ENCODE data around the gene HTT. TPM values are rescaled to one million over a fixed set of nuclear protein-coding genes. Genes with fewer than 3 reads are reported as not detected.

The HTT gene
- polyA plus RNA-seq, 1 donor from 2014 or later = 11.5 TPM

DNA sequence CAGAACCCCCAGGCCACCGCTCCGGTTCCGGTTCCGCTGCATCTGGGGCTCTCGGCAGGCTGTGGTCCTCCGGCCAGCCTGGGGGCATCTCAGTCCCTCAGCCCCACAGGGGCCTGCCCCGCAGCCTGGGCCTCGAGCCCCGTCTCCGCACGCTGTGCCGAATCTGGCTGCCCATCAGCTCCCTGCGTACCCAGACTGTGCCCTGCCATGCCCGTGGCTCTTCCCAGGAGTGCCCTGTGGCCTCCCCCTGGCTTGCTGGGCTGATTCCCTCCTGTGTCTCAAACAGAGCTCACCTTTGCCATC, 173.6 kb downstream of the HTT start:
- H3K27ac ChIP-seq (ENCODE audit: low read length) = peak overlapping the region; percentile 96
- peaks cover 5% of the 10 kb centered on the region for H3F3A ChIP-seq (ENCODE audit: insufficient read depth, low read length, poor library complexity, severe bottlenecking)
- no peaks in the 10 kb centered on the region for H3K9me3 ChIP-seq (ENCODE audit: low read length)
- no peaks in the 10 kb centered on the region for H3K9me2 ChIP-seq (ENCODE audit: insufficient read depth, low read length)
- H4K20me1 ChIP-seq (ENCODE audit: insufficient read depth) = no peaks in the 10 kb centered on the region
- TF ChIP-seq TAF1 (IDR thresholded peaks at IDR 0.05; ENCODE audit: low read depth) (no peak), POLR2AphosphoS5 (IDR thresholded peaks at IDR 0.05) (no peak)
- TF ChIP-seq, protein P1, sequence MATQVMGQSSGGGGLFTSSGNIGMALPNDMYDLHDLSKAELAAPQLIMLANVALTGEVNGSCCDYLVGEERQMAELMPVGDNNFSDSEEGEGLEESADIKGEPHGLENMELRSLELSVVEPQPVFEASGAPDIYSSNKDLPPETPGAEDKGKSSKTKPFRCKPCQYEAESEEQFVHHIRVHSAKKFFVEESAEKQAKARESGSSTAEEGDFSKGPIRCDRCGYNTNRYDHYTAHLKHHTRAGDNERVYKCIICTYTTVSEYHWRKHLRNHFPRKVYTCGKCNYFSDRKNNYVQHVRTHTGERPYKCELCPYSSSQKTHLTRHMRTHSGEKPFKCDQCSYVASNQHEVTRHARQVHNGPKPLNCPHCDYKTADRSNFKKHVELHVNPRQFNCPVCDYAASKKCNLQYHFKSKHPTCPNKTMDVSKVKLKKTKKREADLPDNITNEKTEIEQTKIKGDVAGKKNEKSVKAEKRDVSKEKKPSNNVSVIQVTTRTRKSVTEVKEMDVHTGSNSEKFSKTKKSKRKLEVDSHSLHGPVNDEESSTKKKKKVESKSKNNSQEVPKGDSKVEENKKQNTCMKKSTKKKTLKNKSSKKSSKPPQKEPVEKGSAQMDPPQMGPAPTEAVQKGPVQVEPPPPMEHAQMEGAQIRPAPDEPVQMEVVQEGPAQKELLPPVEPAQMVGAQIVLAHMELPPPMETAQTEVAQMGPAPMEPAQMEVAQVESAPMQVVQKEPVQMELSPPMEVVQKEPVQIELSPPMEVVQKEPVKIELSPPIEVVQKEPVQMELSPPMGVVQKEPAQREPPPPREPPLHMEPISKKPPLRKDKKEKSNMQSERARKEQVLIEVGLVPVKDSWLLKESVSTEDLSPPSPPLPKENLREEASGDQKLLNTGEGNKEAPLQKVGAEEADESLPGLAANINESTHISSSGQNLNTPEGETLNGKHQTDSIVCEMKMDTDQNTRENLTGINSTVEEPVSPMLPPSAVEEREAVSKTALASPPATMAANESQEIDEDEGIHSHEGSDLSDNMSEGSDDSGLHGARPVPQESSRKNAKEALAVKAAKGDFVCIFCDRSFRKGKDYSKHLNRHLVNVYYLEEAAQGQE (IDR thresholded peaks at IDR 0.05; ENCODE audit: borderline replicate concordance) = no peak
- no peak overlapping the region for H2AFZ ChIP-seq (ENCODE audit: low read depth, low read length)
- peak overlapping the region; percentile 60 for H3K4me2 ChIP-seq (ENCODE audit: low read length)
- peak overlapping the region; percentile 43 for H3K4me3 ChIP-seq (ENCODE audit: low read length)
- peak overlapping the region; percentile 73 for H3K9ac ChIP-seq (ENCODE audit: low read length)
- H3K79me2 ChIP-seq (replicated peaks; ENCODE audit: insufficient read depth, low read length) = no peaks in the 10 kb centered on the region
- no peaks in the 10 kb centered on the region for H3K36me3 ChIP-seq (ENCODE audit: insufficient read depth, low read length)
- no peaks in the 10 kb centered on the region for H3K27me3 ChIP-seq (ENCODE audit: insufficient read depth, low read depth, low read length)

DNA sequence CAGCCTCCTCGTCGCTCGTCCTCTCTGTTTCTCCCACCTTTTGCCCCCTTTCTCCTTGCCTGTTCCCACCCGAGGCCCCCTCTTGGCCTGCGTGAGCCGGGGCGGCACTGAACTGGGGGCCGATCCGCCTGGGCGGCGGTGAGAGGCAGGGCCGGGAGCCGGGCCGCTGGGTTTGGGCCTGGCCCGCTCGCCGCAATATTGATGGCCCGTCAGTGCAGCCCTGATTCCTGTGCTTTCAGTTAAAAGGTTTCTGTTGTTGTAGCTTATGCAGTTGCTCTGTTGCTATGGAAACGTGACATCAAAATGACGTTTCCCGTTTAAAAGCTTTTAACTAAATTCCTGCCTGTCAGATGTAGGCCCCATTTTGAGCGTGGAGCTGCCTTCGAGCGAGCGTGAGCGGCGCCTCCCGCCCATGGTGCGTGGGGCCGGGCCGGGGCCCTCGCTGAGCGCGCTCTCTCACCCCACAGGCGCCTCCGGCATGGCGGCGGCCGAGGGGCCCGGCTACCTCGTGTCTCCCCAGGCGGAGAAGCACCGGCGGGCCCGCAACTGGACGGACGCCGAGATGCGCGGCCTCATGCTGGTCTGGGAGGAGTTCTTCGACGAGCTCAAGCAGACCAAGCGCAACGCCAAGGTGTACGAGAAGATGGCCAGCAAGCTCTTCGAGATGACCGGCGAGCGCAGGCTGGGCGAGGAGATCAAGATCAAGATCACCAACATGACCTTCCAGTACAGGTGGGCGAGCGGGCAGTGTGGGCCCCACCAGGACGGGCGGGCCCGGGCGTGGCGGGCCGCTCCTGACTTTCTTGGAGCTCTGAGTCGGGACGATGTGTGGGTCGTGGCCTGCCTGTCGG, 174.6 kb downstream of the HTT start, which contains the start of gene MSANTD1:
MSANTD1 (plus strand) TSS at position 349 of the 851 bp plus-strand sequence; CDS start at position 413, 64 bp downstream.
- peak within 1 kb of the TSS; percentile 73 for H3K9ac ChIP-seq (ENCODE audit: low read length)
- H4K20me1 ChIP-seq (ENCODE audit: insufficient read depth) = no peaks in the 10 kb centered on the region
- peak within 1 kb of the TSS; percentile 53 for H3K4me3 ChIP-seq (ENCODE audit: low read length)
- no peaks in the 10 kb centered on the region for H3K9me2 ChIP-seq (ENCODE audit: insufficient read depth, low read length)
- no peaks in the 10 kb centered on the region for H3K79me2 ChIP-seq (replicated peaks; ENCODE audit: insufficient read depth, low read length)
- H2AFZ ChIP-seq (ENCODE audit: low read depth, low read length) = peak within 1 kb of the TSS; percentile 47
- TF ChIP-seq EZH2 (IDR thresholded peaks at IDR 0.05; ENCODE audit: borderline replicate concordance, insufficient read depth, low read length, poor library complexity, severe bottlenecking) = no peak
- peak; percentile 28 for TF ChIP-seq TAF1 (IDR thresholded peaks at IDR 0.05; ENCODE audit: low read depth)
- TF ChIP-seq EP300 (conservative IDR thresholded peaks at IDR 0.05; ENCODE audit: poor library complexity, severe bottlenecking) = peak; percentile 93
- TF ChIP-seq MXI1 (conservative IDR thresholded peaks at IDR 0.05; ENCODE audit: poor library complexity, severe bottlenecking) = peak; percentile 24
- TF ChIP-seq POLR2AphosphoS5 (IDR thresholded peaks at IDR 0.05) = peak; percentile 75
- TF ChIP-seq, protein P1 (IDR thresholded peaks at IDR 0.05; ENCODE audit: borderline replicate concordance) = peak; percentile 53
- peak; percentile 52 for TF ChIP-seq SMC3 (conservative IDR thresholded peaks at IDR 0.05; ENCODE audit: poor library complexity)
- TF ChIP-seq, protein P2, sequence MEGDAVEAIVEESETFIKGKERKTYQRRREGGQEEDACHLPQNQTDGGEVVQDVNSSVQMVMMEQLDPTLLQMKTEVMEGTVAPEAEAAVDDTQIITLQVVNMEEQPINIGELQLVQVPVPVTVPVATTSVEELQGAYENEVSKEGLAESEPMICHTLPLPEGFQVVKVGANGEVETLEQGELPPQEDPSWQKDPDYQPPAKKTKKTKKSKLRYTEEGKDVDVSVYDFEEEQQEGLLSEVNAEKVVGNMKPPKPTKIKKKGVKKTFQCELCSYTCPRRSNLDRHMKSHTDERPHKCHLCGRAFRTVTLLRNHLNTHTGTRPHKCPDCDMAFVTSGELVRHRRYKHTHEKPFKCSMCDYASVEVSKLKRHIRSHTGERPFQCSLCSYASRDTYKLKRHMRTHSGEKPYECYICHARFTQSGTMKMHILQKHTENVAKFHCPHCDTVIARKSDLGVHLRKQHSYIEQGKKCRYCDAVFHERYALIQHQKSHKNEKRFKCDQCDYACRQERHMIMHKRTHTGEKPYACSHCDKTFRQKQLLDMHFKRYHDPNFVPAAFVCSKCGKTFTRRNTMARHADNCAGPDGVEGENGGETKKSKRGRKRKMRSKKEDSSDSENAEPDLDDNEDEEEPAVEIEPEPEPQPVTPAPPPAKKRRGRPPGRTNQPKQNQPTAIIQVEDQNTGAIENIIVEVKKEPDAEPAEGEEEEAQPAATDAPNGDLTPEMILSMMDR (IDR thresholded peaks at IDR 0.05; ENCODE audit: poor library complexity, severe bottlenecking) = peak; percentile 23
- TF ChIP-seq RAD21 (conservative IDR thresholded peaks at IDR 0.05) = no peak
- peak within 1 kb of the TSS; percentile 96 for H3K27ac ChIP-seq (ENCODE audit: low read length)
- H3K9me3 ChIP-seq (ENCODE audit: low read length) = no peaks in the 10 kb centered on the region
- no peaks in the 10 kb centered on the region for H3K36me3 ChIP-seq (ENCODE audit: insufficient read depth, low read length)
- H3K4me2 ChIP-seq (ENCODE audit: low read length) = peak within 1 kb of the TSS; percentile 60
- peaks cover 5% of the 10 kb centered on the region for H3F3A ChIP-seq (ENCODE audit: insufficient read depth, low read length, poor library complexity, severe bottlenecking)
- no peaks in the 10 kb centered on the region for H3K27me3 ChIP-seq (ENCODE audit: insufficient read depth, low read depth, low read length)
